Ureter (tissue), 1 donor: Measurements from ENCODE around the gene SELENOO. TPM values are rescaled to one million over a fixed set of nuclear protein-coding genes. Genes with fewer than 3 reads are reported as not detected.

Experiments used
- total RNA-seq: library from RNA; stranded (reverse); gene quantifications from one replicate; pipeline ENCODE4 v1.2.4, GENCODE V29; 2023
- donor health status: DM: yes; HTN: yes; CAD: no.

SELENOO gene
- total RNA-seq, 1 donor from 2014 or later = 24.7 TPM

Other genes starting within 250 kb of the SELENOO start
- 75.0 TPM for gene PIM3, start 240.2 kb upstream of the SELENOO start, total RNA-seq
- not detected for gene IL17REL, start 188.2 kb upstream of the SELENOO start, total RNA-seq
- not detected for gene TTLL8, start 142.7 kb upstream of the SELENOO start, total RNA-seq
- gene MLC1, start 115.6 kb upstream of the SELENOO start, total RNA-seq = 0.34 TPM
- 0.26 TPM for gene MOV10L1, start 111.0 kb upstream of the SELENOO start, total RNA-seq
- 1.9 TPM for gene PANX2, start 30.3 kb upstream of the SELENOO start, total RNA-seq
- gene TRABD, start 15.1 kb upstream of the SELENOO start, total RNA-seq = 64.5 TPM
- 57.2 TPM for gene TUBGCP6, start 44.0 kb downstream of the SELENOO start, total RNA-seq
- 52.4 TPM for gene HDAC10, start 50.3 kb downstream of the SELENOO start, total RNA-seq
- 14.1 TPM for gene MAPK12, start 60.7 kb downstream of the SELENOO start, total RNA-seq
- gene MAPK11, start 69.4 kb downstream of the SELENOO start, total RNA-seq = 15.4 TPM
- 443 TPM for gene PLXNB2, start 106.6 kb downstream of the SELENOO start, total RNA-seq
- 21.4 TPM for gene DENND6B, start 126.0 kb downstream of the SELENOO start, total RNA-seq
- gene PPP6R2, start 142.3 kb downstream of the SELENOO start, total RNA-seq = 63.5 TPM